GM06990 (cell line): ENCODE measurements around the gene JMJD8.

Source experiments
- DNase-seq: peaks from one replicate; pipeline ENCODE4 v3.0.0-alpha.2; 2011; ENCODE audit not compliant: insufficient read length; ENCODE audit errors: extremely low read depth
- H3K27me3 ChIP-seq: replicated peaks from 2 replicates; pipeline ENCODE4 v1.6.0; 2011; ENCODE audit warnings: low read length; ENCODE audit not compliant: control insufficient read depth, insufficient read depth
- H3K36me3 ChIP-seq: 2 replicates; pipeline ENCODE4 v1.5.1; 2011; ENCODE audit warnings: low read length; ENCODE audit not compliant: control insufficient read depth, insufficient read depth
- H3K4me3 ChIP-seq: replicated peaks from 2 replicates; pipeline ENCODE4 v1.5.1; 2011; ENCODE audit warnings: low read depth, mild to moderate bottlenecking, control low read depth, low read length
- CTCF ChIP-seq: IDR thresholded peaks from 2 replicates; pipeline ENCODE4 v1.5.1; 2011; ENCODE audit warnings: low read length, control low read depth, mild to moderate bottlenecking, inconsistent platforms; ENCODE audit not compliant: insufficient read depth, poor library complexity, severe bottlenecking

JMJD8 gene

DNA sequence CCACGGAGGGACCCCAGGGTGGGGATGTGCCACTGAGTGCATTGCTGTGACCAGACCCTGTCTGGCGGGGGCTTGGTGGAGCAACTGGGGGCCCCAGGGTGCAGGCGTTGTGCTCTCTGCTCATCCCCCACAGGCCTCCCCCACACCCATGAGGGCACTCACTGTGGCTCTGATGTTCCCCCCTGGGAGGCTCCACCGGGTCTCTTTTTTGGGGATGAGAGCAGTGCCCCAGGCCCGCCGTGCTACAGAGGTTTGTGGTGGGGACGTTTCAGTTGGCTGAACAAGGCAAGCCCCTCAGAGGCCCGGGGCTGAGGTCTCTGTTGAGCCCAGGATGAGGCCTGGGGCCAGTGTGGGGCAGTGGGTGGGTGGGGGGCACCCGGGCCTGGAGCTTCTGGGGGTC is 39.6 kb upstream of the JMJD8 start:
- TF ChIP-seq CTCF = no peak
- Histone ChIP-seq H3K27me3 (no peaks in the 10 kb centered on the region), H3K4me3 (no peak overlapping the region), H3K36me3 (peaks cover 2% of the 10 kb centered on the region; the same call in 1 of the 2 replicates)
- no peak for DNase-seq

DNA sequence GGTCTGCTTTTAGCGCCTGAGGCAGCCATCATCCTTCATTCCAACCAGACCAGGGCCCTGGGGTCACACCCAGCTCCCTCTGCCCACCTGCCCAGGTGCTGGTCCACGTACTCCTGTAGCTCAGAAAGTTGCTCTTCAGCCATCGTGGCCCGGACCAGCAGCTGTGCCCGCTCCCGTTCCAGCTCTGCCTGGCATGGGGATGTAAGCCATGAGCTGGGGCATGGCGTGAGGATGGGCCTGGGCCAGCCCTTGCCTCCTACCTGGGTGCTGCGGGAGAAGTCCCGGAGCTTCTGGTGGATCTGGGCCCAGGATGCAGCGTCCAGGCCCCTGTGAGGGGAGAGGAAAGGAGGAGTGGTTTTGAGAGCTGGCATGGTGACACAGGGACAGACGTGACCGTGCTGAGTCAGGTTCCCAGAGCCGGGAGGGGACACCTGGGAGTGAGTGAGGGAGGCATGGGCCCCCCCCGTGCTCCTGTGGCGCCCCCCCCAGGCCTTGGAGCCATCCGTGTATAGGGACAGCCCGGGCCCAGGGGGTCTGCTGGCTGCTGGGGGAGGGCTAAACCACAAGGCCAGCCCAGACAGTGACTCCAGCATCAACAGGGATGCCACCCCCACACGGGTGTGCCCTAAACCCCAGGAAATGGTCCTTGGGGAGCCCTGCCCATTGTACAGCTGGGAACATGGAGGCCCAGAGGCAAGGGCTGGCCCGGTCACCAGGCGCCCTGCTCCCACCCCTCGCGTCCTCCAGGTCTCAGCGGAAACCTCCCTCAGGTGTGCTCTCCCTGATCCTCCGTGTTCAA is 38.9 kb upstream of the JMJD8 start:
- no peaks in the 10 kb centered on the region for H3K27me3 ChIP-seq
- no peak for TF ChIP-seq CTCF
- no peak overlapping the region for H3K4me3 ChIP-seq
- H3K36me3 ChIP-seq = peaks cover 2% of the 10 kb centered on the region; the same call in 1 of the 2 replicates
- DNase-seq = no peak

DNA sequence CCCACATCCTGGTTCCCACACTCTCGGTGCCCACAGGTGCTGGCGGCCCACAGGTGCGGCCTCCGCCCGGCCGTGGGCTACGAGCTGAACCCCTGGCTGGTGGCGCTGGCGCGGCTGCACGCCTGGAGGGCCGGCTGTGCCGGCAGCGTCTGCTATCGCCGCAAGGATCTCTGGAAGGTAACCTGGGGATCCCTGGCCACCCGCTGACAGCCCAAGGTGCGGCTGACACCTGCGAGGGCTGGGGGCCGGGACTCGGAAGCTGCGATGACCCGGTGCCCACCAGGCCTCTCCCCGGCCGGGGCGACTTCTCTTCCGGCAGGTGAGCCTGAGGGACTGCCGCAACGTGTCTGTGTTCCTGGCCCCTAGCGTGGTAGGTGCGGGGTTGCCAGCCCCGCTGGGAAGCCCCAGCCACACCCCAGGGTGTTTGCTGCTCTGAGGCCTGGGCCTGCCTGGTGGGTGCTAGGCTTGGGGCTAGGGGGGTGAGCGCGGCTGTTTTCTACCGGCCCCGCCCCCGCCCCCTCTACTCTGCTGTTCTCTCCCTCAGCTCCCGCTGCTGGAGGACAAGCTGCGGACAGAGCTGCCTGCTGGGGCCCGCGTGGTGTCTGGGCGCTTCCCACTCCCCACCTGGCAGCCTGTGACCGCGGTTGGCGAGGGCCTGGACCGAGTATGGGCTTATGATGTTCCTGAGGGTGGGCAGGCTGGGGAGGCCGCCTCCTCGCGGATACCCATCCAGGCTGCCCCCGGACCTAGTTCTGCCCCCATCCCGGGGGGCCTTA is 37.8 kb upstream of the JMJD8 start:
- H3K36me3 ChIP-seq = peaks cover 2% of the 10 kb centered on the region; the same call in 1 of the 2 replicates
- H3K4me3 ChIP-seq = peak overlapping the region; percentile 57
- no peak for TF ChIP-seq CTCF
- no peaks in the 10 kb centered on the region for H3K27me3 ChIP-seq
- no peak for DNase-seq

DNA sequence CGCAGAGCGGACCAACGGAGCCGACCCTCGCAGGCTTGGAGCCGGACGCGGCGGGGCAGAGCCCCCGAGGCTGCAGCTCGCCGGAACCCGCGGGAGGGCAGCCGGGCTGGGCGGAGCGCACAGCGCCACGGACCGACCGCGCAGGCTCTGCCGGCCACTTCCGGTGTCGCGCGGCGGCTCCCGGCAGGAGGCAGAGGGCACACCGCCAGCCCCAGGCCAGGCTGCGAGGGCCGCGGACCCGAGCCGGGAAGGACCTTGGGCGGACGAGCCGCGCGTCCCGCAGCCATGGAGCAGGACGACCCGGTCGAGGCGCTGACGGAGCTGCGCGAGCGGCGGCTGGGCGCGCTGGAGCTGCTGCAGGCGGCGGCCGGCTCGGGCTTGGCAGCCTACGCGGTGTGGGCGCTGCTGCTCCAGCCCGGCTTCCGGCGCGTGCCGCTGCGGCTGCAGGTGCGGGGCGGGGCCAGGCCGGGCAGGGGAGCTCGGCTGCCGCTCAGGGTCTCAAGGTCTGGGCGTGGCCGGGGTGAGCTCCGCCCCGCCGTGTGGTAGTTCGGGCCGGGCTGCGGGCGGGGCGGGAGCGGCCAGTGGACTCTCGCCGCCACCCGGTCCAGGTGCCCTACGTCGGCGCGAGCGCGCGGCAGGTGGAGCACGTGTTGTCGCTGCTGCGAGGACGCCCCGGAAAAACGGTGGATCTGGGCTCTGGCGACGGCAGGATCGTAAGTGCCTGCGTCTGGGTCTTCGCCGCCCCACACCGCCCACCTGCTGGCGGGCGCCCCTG is 37.0 kb upstream of the JMJD8 start, which contains the start of gene ANTKMT:
TSS of gene ANTKMT (plus strand) at position 157 of the 775 bp plus-strand sequence. CDS start at position 286, 129 bp downstream.
- H3K4me3 ChIP-seq = peak within 1 kb of the TSS; percentile 89
- no peaks in the 10 kb centered on the region for H3K27me3 ChIP-seq
- H3K36me3 ChIP-seq = peaks cover 2% of the 10 kb centered on the region; the same call in 1 of the 2 replicates
- TF ChIP-seq CTCF = no peak
- DNase-seq = peak; percentile 94

DNA sequence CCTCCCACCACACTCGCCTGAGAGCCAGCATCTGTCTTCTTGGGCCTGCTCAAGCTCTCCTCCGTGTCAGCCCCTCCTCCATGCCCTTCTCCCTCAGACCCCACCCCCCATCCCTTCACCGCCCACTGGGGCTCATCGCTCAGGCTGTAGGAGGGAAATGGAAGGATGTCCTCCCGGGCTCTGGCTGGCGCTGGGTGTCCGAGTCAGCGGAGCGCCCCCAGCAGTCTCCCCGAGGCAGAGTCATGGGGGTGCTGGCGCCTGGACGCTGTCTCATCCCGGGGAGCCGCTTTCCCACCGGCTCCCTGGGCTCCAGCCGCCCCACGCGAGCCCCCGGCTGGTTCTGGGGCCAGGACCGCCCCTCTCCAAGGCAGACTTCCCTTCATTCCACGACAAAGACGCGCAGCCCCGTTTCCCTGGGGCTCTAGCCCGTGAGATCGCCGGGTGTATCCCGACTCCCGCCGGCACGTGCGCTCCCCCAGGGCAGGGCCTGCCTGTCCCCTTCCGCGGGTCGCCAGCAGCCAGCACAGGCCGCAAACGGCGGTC is 36.4 kb upstream of the JMJD8 start:
- H3K36me3 ChIP-seq = peaks cover 2% of the 10 kb centered on the region; the same call in 1 of the 2 replicates
- peak; percentile 47 for TF ChIP-seq CTCF

More for the DNA sequence above, 36.4 kb upstream of the JMJD8 start:
- Histone ChIP-seq H3K4me3 (peak overlapping the region; percentile 89), H3K27me3 (no peaks in the 10 kb centered on the region)
- peak; percentile 76 for DNase-seq
